ENCODE measurements around the gene TFEB.

Gene TFEB

DNA sequence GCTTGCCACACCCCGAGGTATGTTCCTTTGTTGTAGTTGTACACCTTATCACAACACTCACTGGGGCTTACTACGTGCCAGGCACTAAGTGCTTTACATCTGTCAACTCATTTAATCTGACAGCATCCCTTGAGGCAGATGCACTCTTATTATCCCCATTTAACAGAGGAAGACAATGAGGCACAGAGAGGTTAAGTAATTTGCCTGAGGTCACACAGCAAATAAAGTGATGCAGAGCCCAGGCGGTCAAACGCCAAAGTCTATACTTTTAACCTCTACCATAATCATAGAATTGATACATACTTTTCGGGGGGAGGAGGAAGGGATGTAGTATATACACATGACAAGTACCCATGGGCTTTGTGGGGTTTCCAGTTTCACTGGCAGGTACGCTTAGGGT lies 59.4 kb downstream of the TFEB start:
- DNase-seq (ENCODE audit: low read depth in 2 of 2) = no peak

DNA sequence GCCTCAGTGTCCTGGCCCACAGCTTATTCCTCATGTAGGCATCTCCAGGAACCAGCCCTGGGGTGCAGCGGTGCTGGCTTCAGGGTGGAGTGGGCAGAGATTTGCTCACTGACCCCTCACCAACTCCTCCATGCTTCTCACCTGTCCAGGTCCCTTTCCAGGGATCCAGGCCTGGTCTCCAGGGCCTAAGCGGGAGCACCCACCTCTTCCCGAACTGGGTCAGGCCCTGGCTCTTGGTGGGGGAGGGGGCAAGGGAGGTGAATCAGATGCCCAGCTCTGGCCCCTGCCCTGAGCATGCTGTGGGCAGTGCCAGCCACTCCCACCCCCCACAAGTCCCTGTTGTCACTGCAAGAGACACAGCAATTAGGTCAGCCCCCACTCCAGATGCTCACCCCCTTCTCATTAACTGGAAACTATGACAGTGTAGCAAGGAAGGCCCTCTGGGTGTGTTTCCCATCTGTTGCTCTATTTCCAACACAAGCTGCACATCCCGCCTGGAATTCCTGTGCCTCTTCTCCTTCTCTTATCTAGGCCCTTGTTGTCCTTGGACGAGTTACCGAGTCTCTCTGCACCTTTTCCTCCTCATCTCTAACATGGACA lies 60.1 kb downstream of the TFEB start:
- no peak for DNase-seq (ENCODE audit: low read depth in 2 of 2)

DNA sequence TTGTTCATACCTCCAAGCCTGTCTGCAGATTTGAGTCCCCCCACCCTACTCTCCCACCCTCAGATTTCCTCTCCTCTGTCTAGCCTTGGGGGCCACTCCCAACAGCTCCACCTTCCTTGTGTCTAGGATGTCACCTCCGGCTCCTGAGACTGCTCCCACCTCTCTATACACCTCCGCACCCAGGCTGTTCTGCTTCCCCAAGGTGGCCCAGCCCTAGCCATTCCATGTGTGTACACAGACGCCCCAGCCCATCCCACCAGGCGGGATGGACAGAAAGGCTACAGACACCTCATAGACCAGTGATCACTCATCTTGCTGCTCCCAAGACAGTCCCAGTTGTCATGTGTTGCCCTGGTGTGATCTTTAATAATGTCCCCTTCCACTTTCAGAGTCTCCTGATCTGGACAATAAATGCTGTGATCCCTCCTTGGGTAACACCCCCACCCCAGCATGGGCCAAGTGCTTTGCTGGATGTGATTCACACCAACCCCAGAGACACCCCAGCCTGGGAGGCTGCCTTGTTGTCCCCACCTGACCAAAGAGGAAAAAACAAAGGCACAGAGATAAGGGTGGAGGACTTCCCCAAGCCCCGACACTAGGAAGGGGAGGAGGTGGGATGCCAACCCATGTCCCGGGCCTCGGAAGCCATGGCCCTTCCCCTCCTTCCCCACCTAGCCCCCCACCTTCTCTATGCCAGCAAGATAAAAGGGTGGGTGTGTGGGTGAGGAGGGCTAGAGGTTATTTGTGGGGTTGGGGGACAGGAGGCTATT lies 61.0 kb downstream of the TFEB start:
- DNase-seq (ENCODE audit: low read depth in 2 of 2) = no peak

DNA sequence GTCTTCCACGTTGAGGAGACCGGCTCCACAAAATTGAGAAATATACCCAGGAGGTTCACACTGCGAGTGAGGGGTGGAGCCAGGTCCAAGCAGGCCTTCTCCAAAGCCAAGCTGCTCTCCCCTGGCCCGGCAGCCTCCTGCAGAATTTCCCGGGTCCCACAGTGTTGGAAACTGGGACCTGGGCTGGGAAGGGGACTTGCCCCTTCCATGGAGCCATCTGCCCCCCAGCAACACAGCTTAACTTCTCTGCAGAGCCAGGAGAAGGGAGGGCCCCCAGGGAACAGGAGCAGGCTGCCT lies 61.8 kb downstream of the TFEB start:
- no peak for DNase-seq (ENCODE audit: low read depth in 2 of 2)

DNA sequence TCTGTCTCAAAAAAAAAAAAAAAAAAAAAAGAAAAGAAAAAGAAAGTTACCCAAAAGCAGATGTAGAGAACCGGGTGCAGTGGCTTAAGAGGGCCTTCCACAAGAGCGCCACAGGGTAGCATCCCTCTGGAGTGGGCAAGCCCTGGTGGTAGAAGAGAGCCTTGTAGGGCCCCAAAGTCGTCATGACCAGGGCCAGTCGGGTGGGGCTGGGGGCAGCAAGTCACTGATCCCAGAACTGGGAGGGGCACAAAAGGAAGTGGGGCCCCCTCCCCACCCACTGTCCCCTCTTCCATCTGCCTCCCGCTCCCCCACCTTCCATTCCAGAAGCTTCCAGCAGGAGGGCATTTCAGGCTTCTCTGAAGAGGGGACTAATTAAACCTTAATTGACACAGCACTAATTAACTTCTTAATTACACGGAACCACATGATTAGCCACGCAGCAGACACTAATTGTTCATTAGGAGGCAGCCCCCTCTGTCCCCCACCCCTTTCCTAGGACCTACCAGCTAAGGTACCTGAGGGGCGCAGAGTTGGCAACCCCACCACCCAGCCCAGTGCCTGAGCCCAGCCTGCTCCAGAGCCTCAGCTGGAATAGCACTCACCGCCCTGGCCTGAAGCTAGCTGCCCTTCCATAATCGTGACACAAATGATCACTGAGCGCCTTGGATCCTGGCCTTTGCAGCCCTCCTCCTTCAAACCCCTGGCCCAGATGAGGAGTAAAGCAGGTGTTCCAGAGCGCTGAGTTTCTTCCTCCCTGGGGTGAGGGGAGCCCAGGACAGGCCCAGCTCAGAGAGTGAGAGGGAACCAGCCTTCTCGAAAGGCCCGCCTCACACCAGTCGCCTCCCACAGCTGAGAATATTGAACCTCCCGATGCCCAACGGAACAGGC lies 62.3 kb downstream of the TFEB start:
- DNase-seq (ENCODE audit: low read depth in 2 of 2) = no peak

DNA sequence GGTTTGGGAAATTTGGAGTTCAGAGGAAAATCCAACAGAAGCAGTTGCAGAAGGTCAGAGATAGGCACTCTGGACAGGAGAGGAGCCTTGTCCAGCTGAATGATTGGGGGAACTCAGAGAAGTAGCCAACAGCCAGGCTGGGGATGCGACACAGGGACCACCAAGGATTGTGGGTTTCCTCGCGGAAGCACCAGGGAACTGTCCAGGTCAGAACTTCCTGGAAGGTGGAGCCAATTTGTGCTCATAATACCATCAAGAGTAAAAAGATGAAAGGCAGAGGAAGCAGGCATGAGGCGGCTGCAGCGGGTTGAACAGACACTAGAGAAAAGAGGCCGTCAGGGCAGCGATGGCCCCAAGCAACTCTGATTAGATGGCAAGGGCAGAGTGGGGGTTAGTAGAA lies 63.4 kb downstream of the TFEB start:
- no peak for DNase-seq (ENCODE audit: low read depth in 2 of 2)

DNA sequence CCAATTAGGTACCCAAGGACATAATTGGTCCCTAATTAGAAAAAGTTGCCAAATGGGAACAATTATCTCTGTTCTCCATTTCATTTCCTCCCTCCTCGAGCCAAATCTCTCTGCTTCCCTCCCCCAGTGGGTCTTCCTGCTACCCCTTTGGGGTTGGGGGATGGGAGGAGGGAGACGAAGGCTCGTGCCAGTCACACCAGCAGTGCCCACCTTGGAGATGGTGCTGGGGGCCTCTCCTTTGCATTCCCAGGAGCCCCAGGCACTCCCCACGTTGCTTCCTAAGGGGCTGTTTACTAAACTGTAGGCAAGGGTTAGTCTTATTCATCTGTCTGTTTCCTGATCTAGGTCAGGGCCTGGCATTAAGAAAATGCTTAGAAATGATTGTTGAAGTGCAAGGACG lies 64.0 kb downstream of the TFEB start:
- no peak for DNase-seq (ENCODE audit: low read depth in 2 of 2)

DNA sequence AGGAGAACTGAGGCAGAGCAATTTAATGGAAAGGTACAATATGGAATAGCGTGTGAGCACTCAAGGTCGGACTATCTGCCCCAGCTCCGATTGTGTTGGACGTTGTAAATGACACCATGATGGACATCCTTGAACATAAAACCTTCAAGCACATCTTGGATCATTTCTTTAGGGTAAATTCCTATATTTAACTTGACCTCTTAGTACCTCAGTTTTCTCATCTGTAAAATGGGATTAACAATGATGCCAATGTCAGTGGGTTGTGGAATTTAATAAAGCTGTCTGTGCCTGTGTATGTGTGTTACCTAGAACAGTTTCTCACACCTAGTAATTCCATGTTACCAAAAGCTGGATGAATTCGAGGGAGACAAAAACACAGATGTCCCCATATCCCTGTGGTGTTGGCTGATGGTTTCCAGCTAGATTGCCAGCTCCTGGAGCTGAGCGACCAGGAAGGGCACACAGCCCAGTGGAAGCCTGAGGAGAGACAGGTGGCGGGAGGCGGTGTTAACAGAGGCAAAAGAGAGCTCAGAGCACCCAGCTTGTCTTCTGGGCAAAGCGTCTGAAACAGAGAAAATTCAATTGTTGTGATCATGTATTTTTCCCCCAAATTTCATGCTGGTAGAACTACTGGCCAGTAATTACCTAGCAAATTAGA lies 64.6 kb downstream of the TFEB start:
- no peak for DNase-seq (ENCODE audit: low read depth in 2 of 2)

DNA sequence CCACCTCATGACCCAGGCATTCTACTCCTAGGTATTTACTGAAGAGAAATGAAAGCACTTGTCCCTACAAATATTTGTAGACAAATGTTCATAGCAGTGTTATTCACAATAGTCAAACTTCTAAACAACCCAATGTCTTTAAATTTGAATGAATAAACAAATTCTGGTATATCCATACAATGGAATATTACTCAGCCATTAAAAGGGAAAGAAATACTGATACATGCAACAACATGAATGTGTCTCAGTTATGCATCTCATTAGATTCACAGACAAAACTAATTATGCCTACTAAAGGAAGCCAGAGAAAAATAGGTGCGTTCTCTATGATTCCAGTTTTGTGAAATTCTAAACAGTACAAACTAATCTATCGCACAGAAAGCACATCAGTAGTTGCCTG lies 66.4 kb downstream of the TFEB start:
- DNase-seq (ENCODE audit: low read depth in 2 of 2) = no peak

DNA sequence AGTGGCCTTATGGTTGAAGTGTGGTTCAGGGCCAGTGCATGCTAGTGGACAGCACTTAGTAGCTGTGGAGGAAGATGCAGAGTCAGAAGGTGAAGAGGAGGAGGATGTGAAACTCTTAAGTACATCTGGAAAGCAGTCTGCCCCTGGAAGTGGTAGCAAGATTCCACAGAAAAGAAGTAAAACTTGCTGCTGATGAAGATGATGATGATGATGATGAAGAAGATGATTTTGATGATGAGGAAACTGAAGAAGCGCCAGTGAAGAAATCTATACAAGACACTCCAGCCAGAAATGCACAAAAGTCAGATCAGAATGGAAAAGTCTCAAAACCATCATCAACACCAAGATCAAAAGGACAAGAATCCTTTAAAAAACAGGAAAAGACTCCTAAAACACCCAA lies 68.2 kb downstream of the TFEB start:
- no peak for DNase-seq (ENCODE audit: low read depth in 2 of 2)

DNA sequence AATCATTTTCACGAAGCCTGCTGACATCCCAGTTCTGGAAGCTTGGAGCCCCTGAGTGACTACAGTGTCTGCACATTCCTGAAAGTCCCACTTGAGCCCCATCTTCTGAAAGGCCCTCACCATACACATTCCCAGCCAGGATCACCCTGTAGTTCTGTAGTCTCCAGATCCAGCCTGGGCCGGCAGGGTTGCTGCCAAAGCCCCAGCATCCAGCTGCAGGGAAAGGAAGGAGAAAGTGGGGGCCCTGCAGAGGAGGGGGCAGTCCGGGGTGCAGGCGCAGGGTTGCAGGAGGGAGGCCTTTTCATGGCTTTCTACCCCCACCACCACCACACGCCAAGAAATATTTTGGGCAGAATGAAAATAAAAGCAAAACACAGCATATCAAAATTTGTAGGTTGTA lies 71.1 kb downstream of the TFEB start:
- DNase-seq (ENCODE audit: low read depth in 2 of 2) = no peak

DNA sequence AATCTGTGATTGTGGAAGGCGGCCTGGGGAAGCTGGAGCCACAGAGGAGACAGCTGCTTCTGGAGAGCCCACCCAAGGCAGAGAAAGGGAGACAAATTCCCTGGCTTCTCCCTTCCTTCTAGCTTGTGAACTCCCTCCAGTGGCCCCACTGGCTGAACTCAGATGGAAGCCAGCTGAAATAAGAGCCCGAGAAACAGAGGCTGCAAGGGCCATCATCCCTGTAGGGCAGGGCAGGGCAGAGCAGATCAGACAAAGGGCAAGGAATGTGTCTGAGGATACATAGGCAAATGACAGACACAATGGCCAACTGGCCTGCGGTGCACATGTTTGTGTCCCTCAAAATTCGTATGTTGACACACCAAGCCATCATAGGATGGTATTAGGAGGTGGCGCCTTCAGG lies 71.8 kb downstream of the TFEB start:
- DNase-seq (ENCODE audit: low read depth in 2 of 2) = no peak

DNA sequence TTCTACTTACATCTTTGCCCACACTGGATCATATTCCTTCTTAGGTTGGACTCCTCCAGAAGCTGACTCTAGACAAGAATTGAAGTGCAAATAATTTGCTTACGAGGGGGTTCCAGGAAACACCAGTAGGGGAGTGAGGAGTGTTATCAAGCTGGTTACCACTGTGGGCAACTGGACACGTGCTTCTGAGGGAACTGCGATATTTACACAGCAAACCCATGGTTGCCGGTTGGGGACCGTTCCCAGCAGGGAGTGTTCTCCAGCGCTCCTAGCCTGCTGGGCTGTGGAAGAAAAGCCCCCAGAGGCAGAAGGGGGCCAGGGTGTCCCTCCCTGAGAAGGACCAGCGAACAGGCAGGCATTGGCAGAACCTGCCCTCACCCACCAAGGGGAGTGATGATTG lies 75.5 kb downstream of the TFEB start:
- no peak for DNase-seq (ENCODE audit: low read depth in 2 of 2)

DNA sequence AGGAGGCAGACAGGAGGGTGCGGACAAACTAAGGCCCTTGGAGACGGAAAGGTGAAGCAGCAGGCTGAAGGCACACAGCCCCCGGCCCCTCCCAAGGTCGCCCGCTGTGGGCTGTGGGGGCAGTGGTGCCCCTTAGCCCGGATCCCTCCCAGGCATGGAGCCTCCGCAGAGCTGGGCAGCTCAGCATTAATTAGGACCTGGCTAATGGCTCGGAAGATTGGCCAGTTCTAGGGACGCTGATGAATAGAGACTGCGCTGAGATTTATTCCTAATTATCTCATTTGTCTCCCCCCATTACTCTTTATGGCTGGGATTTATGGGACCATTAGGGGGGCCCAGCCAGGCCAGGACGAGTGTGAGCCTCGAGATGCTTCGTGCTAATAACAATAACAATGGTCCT lies 76.8 kb downstream of the TFEB start:
- no peak for DNase-seq (ENCODE audit: low read depth in 2 of 2)

DNA sequence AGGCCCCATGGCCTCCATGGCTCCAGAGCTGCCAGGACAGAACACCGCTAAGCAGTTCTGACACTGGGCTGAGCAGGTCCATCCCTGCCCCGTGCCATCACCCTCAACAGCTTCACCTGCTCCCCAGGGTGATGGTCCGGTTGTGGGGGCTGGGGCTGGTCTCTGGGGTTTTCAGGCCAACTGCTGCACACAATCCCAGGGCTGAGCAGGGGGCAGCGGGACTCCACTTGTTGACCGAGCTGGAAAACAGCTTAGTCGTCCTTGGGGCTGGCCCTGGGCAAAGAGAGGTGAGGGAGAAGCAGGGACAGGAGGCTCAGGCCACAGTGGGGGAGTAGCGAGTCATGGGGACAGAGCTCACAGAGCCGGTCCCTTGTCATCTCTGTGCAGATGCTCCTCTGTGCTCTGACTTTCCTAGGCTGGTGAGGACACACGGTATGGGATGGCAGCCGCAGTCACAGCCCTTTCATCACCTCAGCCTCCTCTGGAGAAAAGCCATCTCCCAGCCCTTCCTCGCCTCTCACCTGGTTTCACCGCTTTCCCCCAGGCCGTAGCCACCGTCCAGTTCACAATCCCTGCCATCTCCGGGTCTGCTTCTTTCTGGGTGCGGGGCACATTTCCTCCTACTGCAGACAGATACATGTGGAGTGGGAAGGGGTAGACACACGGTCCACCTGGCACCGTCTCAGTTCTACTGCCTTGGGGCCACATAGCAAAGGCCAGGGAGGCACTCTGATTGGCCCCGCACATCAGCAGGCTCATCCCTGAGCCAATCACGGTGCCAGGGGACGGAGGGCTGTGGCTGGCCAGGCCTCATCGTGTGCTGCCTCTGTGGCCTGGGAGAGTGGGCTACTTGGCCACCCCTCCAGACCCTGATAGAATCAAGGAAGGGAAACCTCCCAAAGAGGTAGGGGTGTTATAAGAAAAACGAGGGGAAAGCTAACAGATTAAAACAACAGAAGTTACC lies 78.0 kb downstream of the TFEB start:
- DNase-seq (ENCODE audit: low read depth in 2 of 2) = no peak

DNA sequence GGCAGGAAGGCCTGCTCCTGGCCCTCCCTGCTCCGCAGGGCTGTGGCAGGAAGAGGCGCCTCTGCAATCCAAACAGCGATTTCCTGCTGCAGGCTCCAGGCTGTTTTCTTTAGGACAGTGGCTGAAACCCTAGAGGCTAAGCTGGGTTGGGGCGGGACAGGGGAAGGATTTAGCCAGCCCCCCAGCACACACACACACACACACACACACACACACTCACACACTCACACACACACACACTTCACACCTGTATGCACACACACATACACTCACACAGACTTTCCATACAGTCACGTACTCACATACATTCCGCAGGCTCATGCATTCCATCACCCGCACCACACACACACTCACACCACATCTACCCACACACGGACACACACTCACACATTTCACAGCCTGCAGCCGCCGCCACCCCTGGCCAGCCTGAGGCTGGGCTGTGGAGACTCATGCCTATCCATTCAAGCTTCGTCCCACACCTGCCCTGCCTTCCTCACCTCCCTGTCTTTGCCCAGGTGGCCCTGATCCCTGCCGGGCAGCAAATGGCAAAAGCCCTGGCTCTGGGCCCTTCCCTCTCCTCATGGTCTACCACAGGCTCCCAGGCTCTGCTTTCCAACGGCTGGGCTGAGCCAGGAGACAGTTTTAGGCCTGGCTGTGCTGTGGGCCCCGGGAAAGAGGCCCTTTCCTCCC lies 79.3 kb downstream of the TFEB start:
- DNase-seq (ENCODE audit: low read depth in 2 of 2) = no peak

DNA sequence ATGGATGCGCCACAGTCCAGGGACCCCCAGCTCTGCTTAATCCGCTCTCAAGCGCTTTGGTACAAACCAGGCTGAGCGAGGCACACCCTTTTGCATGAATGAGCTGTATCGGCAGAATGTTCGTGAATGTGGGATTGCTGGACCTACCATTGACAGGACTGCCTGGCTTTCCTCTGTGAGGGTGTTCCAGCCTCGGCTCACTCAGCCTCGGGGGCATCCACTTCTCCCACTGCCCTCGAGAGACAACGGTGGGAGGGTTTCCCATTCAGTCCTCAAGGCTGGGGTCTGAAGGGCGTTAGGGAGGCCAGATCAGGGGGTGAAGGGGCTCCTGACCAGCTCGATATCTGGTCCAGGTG lies 79.8 kb downstream of the TFEB start:
- no peak for DNase-seq (ENCODE audit: low read depth in 2 of 2)

DNA sequence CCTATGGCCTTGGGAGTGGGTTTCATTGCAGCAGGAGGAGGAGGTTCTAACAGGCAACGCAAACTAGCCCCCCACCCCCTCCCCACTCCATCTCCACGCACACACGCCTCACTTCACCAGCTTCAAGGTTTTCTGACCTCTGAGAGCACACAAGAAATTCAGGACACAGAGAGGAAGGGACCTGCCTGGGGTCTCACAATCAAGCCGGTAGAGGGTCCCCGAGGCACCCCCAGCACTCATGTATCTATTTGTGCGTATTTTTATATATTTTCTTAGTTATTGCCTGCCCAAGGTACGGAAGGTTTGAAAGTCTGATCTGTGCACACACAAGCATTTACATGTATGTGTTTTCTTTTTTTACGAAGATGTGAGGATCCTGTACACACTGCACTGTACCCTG lies 80.2 kb downstream of the TFEB start:
- DNase-seq (ENCODE audit: low read depth in 2 of 2) = no peak

DNA sequence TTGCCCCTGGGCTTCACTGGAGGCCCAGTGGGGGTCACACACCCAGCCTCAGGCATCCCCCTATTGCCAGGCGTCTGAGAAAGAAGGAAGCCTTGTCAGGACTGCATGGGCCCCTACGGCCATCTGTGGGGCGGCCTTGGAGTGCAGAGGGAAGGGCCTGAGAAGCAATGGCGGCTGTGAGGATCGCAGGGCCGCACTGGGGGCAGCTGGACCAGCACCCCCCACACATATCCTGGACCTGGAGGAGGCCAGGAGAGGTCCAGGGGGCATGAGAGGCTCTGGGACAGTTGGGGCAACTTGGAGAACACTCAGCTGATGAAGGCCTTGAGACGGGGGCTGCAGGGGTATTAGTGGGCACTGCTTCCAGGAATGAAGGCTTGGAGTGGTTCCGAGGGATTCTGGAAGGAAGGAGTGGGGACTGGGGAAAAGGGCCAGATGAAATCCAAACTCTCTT lies 80.7 kb downstream of the TFEB start:
- no peak for DNase-seq (ENCODE audit: low read depth in 2 of 2)

DNA sequence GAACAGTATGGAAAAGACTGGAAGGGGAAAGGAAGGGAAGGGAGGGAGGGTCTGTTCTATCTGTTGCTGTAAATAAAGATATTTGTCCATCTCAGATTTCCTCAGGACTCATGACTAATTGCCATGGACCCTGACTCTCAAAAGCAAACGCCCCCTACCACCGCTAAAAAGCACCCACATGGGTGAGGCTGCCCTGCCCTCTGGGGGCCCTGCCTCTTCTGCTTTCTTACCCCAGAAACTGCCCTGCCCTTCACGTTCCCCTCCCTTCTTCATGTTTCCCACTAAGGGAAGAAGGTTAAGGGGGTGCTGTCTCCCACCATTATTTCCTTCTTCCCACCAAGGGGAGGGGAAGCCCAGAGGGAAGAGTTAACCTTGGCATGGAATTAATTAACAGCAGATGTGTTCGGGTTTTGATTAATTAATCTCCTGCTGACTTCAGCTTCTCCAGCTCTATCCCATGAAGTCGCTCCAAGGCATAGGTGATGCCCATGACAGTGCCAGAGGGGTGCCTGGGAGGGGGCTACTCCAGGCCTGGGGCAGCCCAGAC lies 81.2 kb downstream of the TFEB start:
- no peak for DNase-seq (ENCODE audit: low read depth in 2 of 2)

Measured in stimulated activated CD8-positive, alpha-beta memory T cell treated with anti-CD3 and anti-CD28 coated beads, Interleukin-7, amount 100 ng/mL, for 1 hour (primary cell).